Measurements from ENCODE around the gene SEC24D.

The SEC24D gene

GRCh38 chr4:118845552-118846050 lies 9.7 kb upstream of the SEC24D start:
- H2AFZ ChIP-seq (ENCODE audit: low read length, unreplicated experiment), result no peak overlapping the region
- H3K4me1 ChIP-seq (ENCODE audit: control insufficient read depth, insufficient read depth, low read length, unreplicated experiment), result peaks cover 25% of the 10 kb centered on the region
- no peaks in the 10 kb centered on the region for H3K79me2 ChIP-seq (ENCODE audit: control insufficient read depth, insufficient read depth, low read length, unreplicated experiment)
- H3K27me3 ChIP-seq (ENCODE audit: insufficient read depth, low read length), result no peaks in the 10 kb centered on the region
- no peak overlapping the region for H3K4me3 ChIP-seq (ENCODE audit: low read depth, low read length)
- H3K27ac ChIP-seq (ENCODE audit: low read depth, low read length), result no peak overlapping the region
- no peaks in the 10 kb centered on the region for H3K36me3 ChIP-seq (ENCODE audit: insufficient read depth, low read length)

GRCh38 chr4:118843237-118843636 lies 7.3 kb upstream of the SEC24D start:
- no peaks in the 10 kb centered on the region for H3K36me3 ChIP-seq (ENCODE audit: insufficient read depth, low read length)
- H3K4me3 ChIP-seq (ENCODE audit: low read depth, low read length), result no peak overlapping the region
- H3K79me2 ChIP-seq (ENCODE audit: control insufficient read depth, insufficient read depth, low read length, unreplicated experiment), result no peaks in the 10 kb centered on the region
- peaks cover 18% of the 10 kb centered on the region for H3K4me1 ChIP-seq (ENCODE audit: control insufficient read depth, insufficient read depth, low read length, unreplicated experiment)
- H3K27me3 ChIP-seq (ENCODE audit: insufficient read depth, low read length), result no peaks in the 10 kb centered on the region
- H3K27ac ChIP-seq (ENCODE audit: low read depth, low read length), result no peak overlapping the region
- no peak overlapping the region for H2AFZ ChIP-seq (ENCODE audit: low read length, unreplicated experiment)

GRCh38 chr4:118842055-118842454 lies 6.1 kb upstream of the SEC24D start:
- H3K27ac ChIP-seq (ENCODE audit: low read depth, low read length), result peak overlapping the region; percentile 33
- no peaks in the 10 kb centered on the region for H3K79me2 ChIP-seq (ENCODE audit: control insufficient read depth, insufficient read depth, low read length, unreplicated experiment)
- H2AFZ ChIP-seq (ENCODE audit: low read length, unreplicated experiment), result no peak overlapping the region
- peak overlapping the region; percentile 14; the same call in 1 of the 2 replicates for H3K4me3 ChIP-seq (ENCODE audit: low read depth, low read length)
- H3K27me3 ChIP-seq (ENCODE audit: insufficient read depth, low read length), result no peaks in the 10 kb centered on the region
- H3K36me3 ChIP-seq (ENCODE audit: insufficient read depth, low read length), result no peaks in the 10 kb centered on the region
- peaks cover 23% of the 10 kb centered on the region for H3K4me1 ChIP-seq (ENCODE audit: control insufficient read depth, insufficient read depth, low read length, unreplicated experiment)

GRCh38 chr4:118839221-118839927 lies 3.4 kb upstream of the SEC24D start:
- H3K27ac ChIP-seq (ENCODE audit: low read depth, low read length), result no peak overlapping the region
- H2AFZ ChIP-seq (ENCODE audit: low read length, unreplicated experiment), result no peak overlapping the region
- no peak overlapping the region for H3K4me3 ChIP-seq (ENCODE audit: low read depth, low read length)
- peaks cover 25% of the 10 kb centered on the region for H3K4me1 ChIP-seq (ENCODE audit: control insufficient read depth, insufficient read depth, low read length, unreplicated experiment)
- H3K79me2 ChIP-seq (ENCODE audit: control insufficient read depth, insufficient read depth, low read length, unreplicated experiment), result peaks cover 15% of the 10 kb centered on the region
- no peaks in the 10 kb centered on the region for H3K36me3 ChIP-seq (ENCODE audit: insufficient read depth, low read length)
- H3K27me3 ChIP-seq (ENCODE audit: insufficient read depth, low read length), result no peaks in the 10 kb centered on the region

- no peaks in the 10 kb centered on the region for H3K27me3 ChIP-seq (ENCODE audit: insufficient read depth, low read length)
- peaks cover 8% of the 10 kb centered on the region for H3K36me3 ChIP-seq (ENCODE audit: insufficient read depth, low read length)
- peak overlapping the region; percentile 76 for H2AFZ ChIP-seq (ENCODE audit: low read length, unreplicated experiment)
- peak overlapping the region; percentile 97 for H3K27ac ChIP-seq (ENCODE audit: low read depth, low read length)
- H3K79me2 ChIP-seq (ENCODE audit: control insufficient read depth, insufficient read depth, low read length, unreplicated experiment), result peaks cover 37% of the 10 kb centered on the region
- H3K4me3 ChIP-seq (ENCODE audit: low read depth, low read length), result peak overlapping the region; percentile 96
- peaks cover 36% of the 10 kb centered on the region for H3K4me1 ChIP-seq (ENCODE audit: control insufficient read depth, insufficient read depth, low read length, unreplicated experiment)
Observed at GRCh38 chr4:118837121-118837507, 1.2 kb upstream of the SEC24D start.

- H3K4me3 ChIP-seq (ENCODE audit: low read depth, low read length), result peak overlapping the region; percentile 96
- peaks cover 32% of the 10 kb centered on the region for H3K4me1 ChIP-seq (ENCODE audit: control insufficient read depth, insufficient read depth, low read length, unreplicated experiment)
- no peaks in the 10 kb centered on the region for H3K27me3 ChIP-seq (ENCODE audit: insufficient read depth, low read length)
- peaks cover 12% of the 10 kb centered on the region for H3K36me3 ChIP-seq (ENCODE audit: insufficient read depth, low read length)
- peaks cover 43% of the 10 kb centered on the region for H3K79me2 ChIP-seq (ENCODE audit: control insufficient read depth, insufficient read depth, low read length, unreplicated experiment)
- H3K27ac ChIP-seq (ENCODE audit: low read depth, low read length), result peak overlapping the region; percentile 97
- H2AFZ ChIP-seq (ENCODE audit: low read length, unreplicated experiment), result peak overlapping the region; percentile 76
Observed at GRCh38 chr4:118836301-118837120, 585 bp upstream of the SEC24D start.

GRCh38 chr4:118834960-118835569 lies 861 bp downstream of the SEC24D start:
- peaks cover 34% of the 10 kb centered on the region for H3K4me1 ChIP-seq (ENCODE audit: control insufficient read depth, insufficient read depth, low read length, unreplicated experiment)
- H3K36me3 ChIP-seq (ENCODE audit: insufficient read depth, low read length), result peaks cover 21% of the 10 kb centered on the region
- H3K27me3 ChIP-seq (ENCODE audit: insufficient read depth, low read length), result no peaks in the 10 kb centered on the region
- H3K27ac ChIP-seq (ENCODE audit: low read depth, low read length), result peak overlapping the region; percentile 97
- H3K79me2 ChIP-seq (ENCODE audit: control insufficient read depth, insufficient read depth, low read length, unreplicated experiment), result peaks cover 56% of the 10 kb centered on the region
- peak overlapping the region; percentile 96 for H3K4me3 ChIP-seq (ENCODE audit: low read depth, low read length)
- H2AFZ ChIP-seq (ENCODE audit: low read length, unreplicated experiment), result no peak overlapping the region

GRCh38 chr4:118834070-118834469 lies 1.9 kb downstream of the SEC24D start:
- no peak overlapping the region for H2AFZ ChIP-seq (ENCODE audit: low read length, unreplicated experiment)
- peaks cover 65% of the 10 kb centered on the region for H3K79me2 ChIP-seq (ENCODE audit: control insufficient read depth, insufficient read depth, low read length, unreplicated experiment)
- H3K27me3 ChIP-seq (ENCODE audit: insufficient read depth, low read length), result no peaks in the 10 kb centered on the region
- peaks cover 28% of the 10 kb centered on the region for H3K36me3 ChIP-seq (ENCODE audit: insufficient read depth, low read length)
- H3K27ac ChIP-seq (ENCODE audit: low read depth, low read length), result peak overlapping the region; percentile 97
- peaks cover 34% of the 10 kb centered on the region for H3K4me1 ChIP-seq (ENCODE audit: control insufficient read depth, insufficient read depth, low read length, unreplicated experiment)
- peak overlapping the region; percentile 96 for H3K4me3 ChIP-seq (ENCODE audit: low read depth, low read length)

- Histone ChIP-seq H2AFZ (ENCODE audit: low read length, unreplicated experiment) (no peak overlapping the region), H3K27me3 (ENCODE audit: insufficient read depth, low read length) (no peaks in the 10 kb centered on the region), H3K79me2 (ENCODE audit: control insufficient read depth, insufficient read depth, low read length, unreplicated experiment) (peaks cover 72% of the 10 kb centered on the region), H3K4me3 (ENCODE audit: low read depth, low read length) (peak overlapping the region; percentile 96), H3K27ac (ENCODE audit: low read depth, low read length) (peak overlapping the region; percentile 97), H3K4me1 (ENCODE audit: control insufficient read depth, insufficient read depth, low read length, unreplicated experiment) (peaks cover 40% of the 10 kb centered on the region), H3K36me3 (ENCODE audit: insufficient read depth, low read length) (peaks cover 36% of the 10 kb centered on the region)
Observed at GRCh38 chr4:118833192-118833820, 2.6 kb downstream of the SEC24D start.

GRCh38 chr4:118829107-118829506 lies 6.8 kb downstream of the SEC24D start:
- H3K27ac ChIP-seq (ENCODE audit: low read depth, low read length), result no peak overlapping the region
- peaks cover 48% of the 10 kb centered on the region for H3K36me3 ChIP-seq (ENCODE audit: insufficient read depth, low read length)
- H3K27me3 ChIP-seq (ENCODE audit: insufficient read depth, low read length), result no peaks in the 10 kb centered on the region
- H2AFZ ChIP-seq (ENCODE audit: low read length, unreplicated experiment), result no peak overlapping the region
- no peak overlapping the region for H3K4me3 ChIP-seq (ENCODE audit: low read depth, low read length)
- H3K79me2 ChIP-seq (ENCODE audit: control insufficient read depth, insufficient read depth, low read length, unreplicated experiment), result peaks cover 97% of the 10 kb centered on the region
- peaks cover 69% of the 10 kb centered on the region for H3K4me1 ChIP-seq (ENCODE audit: control insufficient read depth, insufficient read depth, low read length, unreplicated experiment)

All from ACC112 (cell line).